Psoas muscle (tissue), 8 donors: ENCODE measurements around the gene HYAL1. TPM values are rescaled to one million over a fixed set of nuclear protein-coding genes. Genes with fewer than 3 reads are reported as not detected.

Source experiments
- ATAC-seq, 4 donors: fragments of 200-7000 bp; cut with Tn5 transposase; one replicate each; pipeline ENCODE4 v1.9.1; 2020; ENCODE audit warnings: moderate library complexity in 3 of 4, mild to moderate bottlenecking in 2 of 4
- DNase-seq, 2 donors: peaks; one replicate each; pipeline ENCODE4 v3.0.0-alpha.2; 2020
- H3K27ac ChIP-seq: fragments of 200-600 bp; one replicate; pipeline ENCODE4 v1.8.0; 2022
- H3K27me3 ChIP-seq, 3 donors: fragments of 200-600 bp in 1 of 3; one replicate each; pipeline versions ENCODE4 v1.6.1 to v1.8.0; 2013 to 2022; ENCODE audit warnings: low read length in 2 of 3, mild to moderate bottlenecking in 2 of 3, moderate library complexity in 1 of 3; ENCODE audit not compliant: insufficient read depth in 3 of 3
- H3K36me3 ChIP-seq, 2 donors: fragments of 200-600 bp in 1 of 2; one replicate each; pipeline versions ENCODE4 v1.6.1 to v1.8.0; 2013 to 2022; ENCODE audit warnings: low read depth in 1 of 2, mild to moderate bottlenecking in 1 of 2, moderate library complexity in 1 of 2; ENCODE audit not compliant: insufficient read depth in 1 of 2
- H3K4me1 ChIP-seq: fragments of 200-600 bp; one replicate; pipeline ENCODE4 v1.8.0; 2022
- H3K4me3 ChIP-seq: fragments of 200-600 bp; one replicate; pipeline ENCODE4 v1.8.0; 2022; ENCODE audit warnings: mild to moderate bottlenecking
- H3K9me3 ChIP-seq: fragments of 200-600 bp; one replicate; pipeline ENCODE4 v1.8.0; 2022
- CTCF ChIP-seq: fragments of 200-600 bp; IDR thresholded peaks from one replicate; pipeline ENCODE4 v1.8.0; 2022; ENCODE audit warnings: antibody characterized with exemption
- WGBS, 3 donors: extraction: QIAGEN DNeasy Blood & Tissue Kit; methylation state at CpG; one replicate each; pipeline versions ENCODE4 v1.1.6 to v1.1.7; 2013; 5-methylcytosine and 5-hydroxymethylcytosine counted together
- intact Hi-C, 2 donors: fragments of 100-400 bp; cut with DNase I; formaldehyde crosslinking; loops; one replicate each; pipeline versions ENCODE4 v1.11.0 to v1.14.2; 2022
- polyA plus RNA-seq, 3 donors: library from polyadenylated mRNA; stranded (reverse); fragments of 200-250 nt; gene quantifications; one replicate each; pipeline ENCODE4 v1.2.3, GENCODE V29; 2013
- total RNA-seq, 4 donors: library from RNA; stranded (reverse); fragmentation: NEBNext Ultra II Directional in 2 of 4; extraction: Animal tissue kit (Norgen Biotek cat#: 25700) in 2 of 4; gene quantifications; one replicate each; pipeline versions ENCODE4 v1.2.1 to v1.2.4, GENCODE V29; 2021 to 2023
- donor health status: healthy with polysubstance abuse.
- donor health status: DM: no; HTN: no; CAD: no; lungs with moderate emphysema.
- donor health status: Bipolar disorder and iron deficiency.
- donor health status: healthy.
- donor health status: DM: yes; HTN: yes; CAD: no.
- donor health status: DM: no; HTN: no; CAD: no.
- donor health status: DM: no; HTN: no; CAD: no.
- donor health status: DM: yes; HTN: yes; CAD: no.

The HYAL1 gene
- total and polyA plus RNA-seq, 7 donors, result 8.5 to 20.8 (median 13.8) TPM

- ATAC-seq, result no peak
- TF ChIP-seq CTCF, result no peak
- peak in 1 of 2 donors; percentile 54 for DNase-seq
- H3K27me3 ChIP-seq, result no peaks in the 10 kb centered on the region
- peaks cover 36% of the 10 kb centered on the region for H3K4me1 ChIP-seq
- H3K27ac ChIP-seq, result no peak overlapping the region
- WGBS, 3 donors, result 88 to 91% (median 89%) methylated on average over 10 of the region's 10 CpGs
- no peak overlapping the region for H3K4me3 ChIP-seq
- H3K36me3 ChIP-seq, result peaks cover 3 to 55% of the 10 kb centered on the region in 2 donors
- no peaks in the 10 kb centered on the region for H3K9me3 ChIP-seq
- intact Hi-C loops, result no loop called here
Measured at GRCh38 chr3:50330330-50330729, 27.0 kb upstream of the HYAL1 start.

GRCh38 chr3:50327943-50328691 is 24.7 kb upstream of the HYAL1 start, which contains the start of gene TUSC2:
TSS of gene TUSC2 (minus strand) at chr3:50328223. CDS start at chr3:50328099, 124 bp downstream.
- Histone ChIP-seq H3K27me3 (no peaks in the 10 kb centered on the region), H3K4me1 (peaks cover 31% of the 10 kb centered on the region), H3K4me3 (peak within 1 kb of the TSS; percentile 100), H3K27ac (peak within 1 kb of the TSS; percentile 95), H3K36me3 (peaks cover 3 to 60% of the 10 kb centered on the region in 2 donors), H3K9me3 (no peaks in the 10 kb centered on the region)
- intact Hi-C loops, result loop anchor here in 1 of 2 donors (2.0 to 5.0 kb wide), 2 partner anchors 66 to 133 kb away; no protein-coding TSS in a partner anchor
- DNase-seq (peak; percentile 98), ATAC-seq (peak; percentile 92 to 94 (median 93))
- TF ChIP-seq CTCF, result no peak
- 1 to 2% (median 1%) methylated on average over 34 to 55 of the region's 55 CpGs for WGBS, 3 donors

GRCh38 chr3:50327129-50327528 is 23.8 kb upstream of the HYAL1 start:
- Histone ChIP-seq H3K27ac (peak overlapping the region; percentile 95), H3K4me3 (peak overlapping the region; percentile 100), H3K9me3 (no peaks in the 10 kb centered on the region), H3K27me3 (no peaks in the 10 kb centered on the region), H3K36me3 (peaks cover 3 to 55% of the 10 kb centered on the region in 2 donors), H3K4me1 (peaks cover 29% of the 10 kb centered on the region)
- ATAC-seq (no peak), DNase-seq (peak in 1 of 2 donors; percentile 10)
- intact Hi-C loops, result loop anchor here in 1 of 2 donors (5.0 kb wide), 1 partner anchor 65 kb away; no protein-coding TSS in a partner anchor
- TF ChIP-seq CTCF, result no peak
- WGBS, 3 donors, result 52 to 63% (median 56%) methylated on average over 4 of the region's 4 CpGs

- Histone ChIP-seq H3K27me3 (no peaks in the 10 kb centered on the region), H3K4me3 (no peak overlapping the region), H3K36me3 (peaks cover 0 to 46% of the 10 kb centered on the region in 2 donors), H3K27ac (no peak overlapping the region), H3K4me1 (peaks cover 31% of the 10 kb centered on the region), H3K9me3 (no peaks in the 10 kb centered on the region)
- intact Hi-C loops, result loop anchor here in 1 of 2 donors (5.0 kb wide), 1 partner anchor 64 kb away; no protein-coding TSS in a partner anchor
- ATAC-seq, result no peak
- TF ChIP-seq CTCF, result no peak
- WGBS, 3 donors, result 88 to 93% (median 89%) methylated on average over 8 of the region's 8 CpGs
- DNase-seq, result peak in 1 of 2 donors; percentile 7
Measured at GRCh38 chr3:50326182-50326541, 22.8 kb upstream of the HYAL1 start.
